SK-N-SH treated with all-trans-retinoic acid at 6 μM for 48 hours (cell line): ENCODE data around the gene KCNA10.

Experiments used
- BACH2 ChIP-seq: fragments of 250-450 bp; sonication (Bioruptor Pico); IDR thresholded peaks from 2 replicates; pipeline ENCODE4 v1.9.0; 2021; ENCODE audit warnings: mild to moderate bottlenecking, borderline replicate concordance
- CSDC2 ChIP-seq: fragments of 250-450 bp; sonication (Bioruptor Pico); IDR thresholded peaks from 2 replicates; pipeline ENCODE4 v1.5.0; 2020; ENCODE audit warnings: mild to moderate bottlenecking, moderate library complexity
- ISL1 ChIP-seq: fragments of 250-450 bp; sonication (Bioruptor Pico); IDR thresholded peaks from 2 replicates; pipeline ENCODE4 v2.1.2; 2022; ENCODE audit warnings: mild to moderate bottlenecking, moderate library complexity
- RARB ChIP-seq: fragments of 250-450 bp; sonication (Bioruptor Pico); IDR thresholded peaks from 2 replicates; pipeline ENCODE4 v1.8.0; 2021; ENCODE audit warnings: mild to moderate bottlenecking, moderate library complexity
- SNAI2 ChIP-seq: fragments of 250-450 bp; sonication (Bioruptor Pico); IDR thresholded peaks from 2 replicates; pipeline ENCODE4 v1.5.0; 2020; ENCODE audit warnings: mild to moderate bottlenecking, moderate library complexity
- ZC3H10 ChIP-seq: fragments of 250-450 bp; sonication (Bioruptor Pico); IDR thresholded peaks from 2 replicates; pipeline ENCODE4 v1.5.1; 2021; ENCODE audit warnings: mild to moderate bottlenecking, moderate library complexity
- ZFP30 ChIP-seq: fragments of 450-650 bp; formaldehyde crosslinking; IDR thresholded peaks from 2 replicates; pipeline ENCODE4 v1.5.0; 2022; ENCODE audit warnings: mild to moderate bottlenecking, moderate library complexity
- ZNF8 ChIP-seq: fragments of 450-650 bp; formaldehyde crosslinking; IDR thresholded peaks from 2 replicates; pipeline ENCODE4 v1.5.0; 2020; ENCODE audit warnings: mild to moderate bottlenecking, moderate library complexity
- TF ChIP-seq, protein P1 (sequence below): fragments of 250-450 bp; sonication (Bioruptor Pico); IDR thresholded peaks from 2 replicates; pipeline ENCODE4 v1.8.0; 2020; ENCODE audit warnings: mild to moderate bottlenecking, moderate library complexity, borderline replicate concordance
- TF ChIP-seq, protein P2 (sequence below): fragments of 250-450 bp; sonication (Bioruptor Pico); IDR thresholded peaks from 2 replicates; pipeline ENCODE4 v1.5.1; 2020; ENCODE audit warnings: low read depth, mild to moderate bottlenecking, moderate library complexity

DNA sequence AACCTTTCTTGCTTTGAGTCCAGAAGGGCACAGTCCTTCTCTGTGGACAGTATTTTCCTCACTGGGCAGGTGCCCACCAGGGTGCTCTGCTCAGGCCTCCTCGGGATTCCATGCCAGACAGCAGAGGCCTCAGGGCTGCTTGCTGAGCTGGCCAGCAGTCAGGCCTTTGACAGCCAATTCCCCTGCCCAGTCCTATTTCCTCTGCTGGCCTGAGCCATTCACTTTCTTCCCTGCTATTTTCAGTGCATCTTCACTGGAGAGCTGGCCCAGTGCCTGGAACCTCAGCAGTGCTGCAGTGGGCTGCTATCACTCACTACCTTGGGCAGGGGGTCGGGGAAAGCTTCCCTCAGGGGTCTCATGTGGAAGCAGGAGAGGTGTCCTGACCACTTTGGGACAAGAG lies 33.2 kb downstream of the KCNA10 start:
- TF ChIP-seq ZC3H10 (CRISPR knock-in tag): no peak
- TF ChIP-seq BACH2 (CRISPR knock-in tag): no peak
- no peak for TF ChIP-seq RARB
- TF ChIP-seq, protein P1, sequence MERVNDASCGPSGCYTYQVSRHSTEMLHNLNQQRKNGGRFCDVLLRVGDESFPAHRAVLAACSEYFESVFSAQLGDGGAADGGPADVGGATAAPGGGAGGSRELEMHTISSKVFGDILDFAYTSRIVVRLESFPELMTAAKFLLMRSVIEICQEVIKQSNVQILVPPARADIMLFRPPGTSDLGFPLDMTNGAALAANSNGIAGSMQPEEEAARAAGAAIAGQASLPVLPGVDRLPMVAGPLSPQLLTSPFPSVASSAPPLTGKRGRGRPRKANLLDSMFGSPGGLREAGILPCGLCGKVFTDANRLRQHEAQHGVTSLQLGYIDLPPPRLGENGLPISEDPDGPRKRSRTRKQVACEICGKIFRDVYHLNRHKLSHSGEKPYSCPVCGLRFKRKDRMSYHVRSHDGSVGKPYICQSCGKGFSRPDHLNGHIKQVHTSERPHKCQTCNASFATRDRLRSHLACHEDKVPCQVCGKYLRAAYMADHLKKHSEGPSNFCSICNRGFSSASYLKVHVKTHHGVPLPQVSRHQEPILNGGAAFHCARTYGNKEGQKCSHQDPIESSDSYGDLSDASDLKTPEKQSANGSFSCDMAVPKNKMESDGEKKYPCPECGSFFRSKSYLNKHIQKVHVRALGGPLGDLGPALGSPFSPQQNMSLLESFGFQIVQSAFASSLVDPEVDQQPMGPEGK (CRISPR knock-in tag): no peak
- no peak for TF ChIP-seq ISL1 (CRISPR knock-in tag)
- TF ChIP-seq ZFP30 (CRISPR knock-in tag): no peak
- TF ChIP-seq, protein P2, sequence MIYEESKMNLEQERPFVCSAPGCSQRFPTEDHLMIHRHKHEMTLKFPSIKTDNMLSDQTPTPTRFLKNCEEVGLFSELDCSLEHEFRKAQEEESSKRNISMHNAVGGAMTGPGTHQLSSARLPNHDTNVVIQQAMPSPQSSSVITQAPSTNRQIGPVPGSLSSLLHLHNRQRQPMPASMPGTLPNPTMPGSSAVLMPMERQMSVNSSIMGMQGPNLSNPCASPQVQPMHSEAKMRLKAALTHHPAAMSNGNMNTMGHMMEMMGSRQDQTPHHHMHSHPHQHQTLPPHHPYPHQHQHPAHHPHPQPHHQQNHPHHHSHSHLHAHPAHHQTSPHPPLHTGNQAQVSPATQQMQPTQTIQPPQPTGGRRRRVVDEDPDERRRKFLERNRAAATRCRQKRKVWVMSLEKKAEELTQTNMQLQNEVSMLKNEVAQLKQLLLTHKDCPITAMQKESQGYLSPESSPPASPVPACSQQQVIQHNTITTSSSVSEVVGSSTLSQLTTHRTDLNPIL (CRISPR knock-in tag): no peak
- TF ChIP-seq CSDC2: no peak
- no peak for TF ChIP-seq ZNF8 (CRISPR knock-in tag)
- TF ChIP-seq SNAI2 (CRISPR knock-in tag): no peak
